ENCODE results near the gene CARD10. TPM values are rescaled to one million over a fixed set of nuclear protein-coding genes. Genes with fewer than 3 reads are reported as not detected.
A peak's percentile ranks its signal among the peaks of the same experiment; 100 is the strongest.

Gene CARD10
- total RNA-seq, 2 experiments from 2014 or later: 0.09 to 0.18 TPM

DNA sequence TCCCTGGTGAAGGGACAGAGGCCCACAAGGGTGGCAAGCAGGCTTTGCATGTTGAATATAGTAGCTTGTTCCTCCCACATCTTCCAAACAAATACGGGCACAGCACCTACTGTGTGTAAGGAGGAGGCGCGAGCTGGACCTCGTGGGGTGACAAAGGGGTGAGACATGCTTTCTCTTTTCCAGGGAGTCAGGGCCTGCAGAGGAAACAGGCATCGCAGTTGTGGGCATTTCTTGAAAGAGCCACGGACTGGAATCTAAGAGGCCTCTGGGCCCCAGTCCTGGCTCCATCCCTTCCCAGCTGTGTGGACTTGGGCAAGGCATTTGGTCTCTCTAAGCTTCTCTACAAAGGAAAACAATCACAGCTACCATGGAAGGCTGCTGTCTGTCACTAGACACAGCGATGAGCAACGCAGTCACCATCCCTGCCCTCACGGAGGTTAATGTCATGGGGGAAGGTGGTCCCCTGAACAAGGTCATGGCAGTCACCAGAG is 28.1 kb upstream of the CARD10 start:
- POLR2A ChIA-PET: interaction anchor here (0.7 kb wide), 1 partner anchor 30 kb away, joined by 3 read pairs; no protein-coding TSS in a partner anchor
- H3K36me3 Mint-ChIP-seq (ENCODE audit: low read depth): no peaks in the 10 kb centered on the region
- intact Hi-C loops (cut with micrococcal nuclease): no loop called here
- ATAC-seq (no peak), DNase-seq (no peak)
- H3K9me3 Mint-ChIP-seq: no peaks in the 10 kb centered on the region
- H3K27me3 Mint-ChIP-seq: peaks cover 9% of the 10 kb centered on the region
- no peak overlapping the region for H3K4me3 Mint-ChIP-seq
- H3K27ac Mint-ChIP-seq: no peak overlapping the region
- H3K4me1 Mint-ChIP-seq (ENCODE audit: low read depth): peaks cover 7% of the 10 kb centered on the region
- CTCF ChIA-PET: interaction anchor here (1.9 to 15.0 kb wide), 3 partner anchors 17 to 60 kb away, joined by 5 to 501 read pairs (median 126); partner anchors contain the start of gene CDC42EP1
- TF ChIP-seq, protein P1, sequence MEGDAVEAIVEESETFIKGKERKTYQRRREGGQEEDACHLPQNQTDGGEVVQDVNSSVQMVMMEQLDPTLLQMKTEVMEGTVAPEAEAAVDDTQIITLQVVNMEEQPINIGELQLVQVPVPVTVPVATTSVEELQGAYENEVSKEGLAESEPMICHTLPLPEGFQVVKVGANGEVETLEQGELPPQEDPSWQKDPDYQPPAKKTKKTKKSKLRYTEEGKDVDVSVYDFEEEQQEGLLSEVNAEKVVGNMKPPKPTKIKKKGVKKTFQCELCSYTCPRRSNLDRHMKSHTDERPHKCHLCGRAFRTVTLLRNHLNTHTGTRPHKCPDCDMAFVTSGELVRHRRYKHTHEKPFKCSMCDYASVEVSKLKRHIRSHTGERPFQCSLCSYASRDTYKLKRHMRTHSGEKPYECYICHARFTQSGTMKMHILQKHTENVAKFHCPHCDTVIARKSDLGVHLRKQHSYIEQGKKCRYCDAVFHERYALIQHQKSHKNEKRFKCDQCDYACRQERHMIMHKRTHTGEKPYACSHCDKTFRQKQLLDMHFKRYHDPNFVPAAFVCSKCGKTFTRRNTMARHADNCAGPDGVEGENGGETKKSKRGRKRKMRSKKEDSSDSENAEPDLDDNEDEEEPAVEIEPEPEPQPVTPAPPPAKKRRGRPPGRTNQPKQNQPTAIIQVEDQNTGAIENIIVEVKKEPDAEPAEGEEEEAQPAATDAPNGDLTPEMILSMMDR (IDR thresholded peaks at IDR 0.05): no peak

DNA sequence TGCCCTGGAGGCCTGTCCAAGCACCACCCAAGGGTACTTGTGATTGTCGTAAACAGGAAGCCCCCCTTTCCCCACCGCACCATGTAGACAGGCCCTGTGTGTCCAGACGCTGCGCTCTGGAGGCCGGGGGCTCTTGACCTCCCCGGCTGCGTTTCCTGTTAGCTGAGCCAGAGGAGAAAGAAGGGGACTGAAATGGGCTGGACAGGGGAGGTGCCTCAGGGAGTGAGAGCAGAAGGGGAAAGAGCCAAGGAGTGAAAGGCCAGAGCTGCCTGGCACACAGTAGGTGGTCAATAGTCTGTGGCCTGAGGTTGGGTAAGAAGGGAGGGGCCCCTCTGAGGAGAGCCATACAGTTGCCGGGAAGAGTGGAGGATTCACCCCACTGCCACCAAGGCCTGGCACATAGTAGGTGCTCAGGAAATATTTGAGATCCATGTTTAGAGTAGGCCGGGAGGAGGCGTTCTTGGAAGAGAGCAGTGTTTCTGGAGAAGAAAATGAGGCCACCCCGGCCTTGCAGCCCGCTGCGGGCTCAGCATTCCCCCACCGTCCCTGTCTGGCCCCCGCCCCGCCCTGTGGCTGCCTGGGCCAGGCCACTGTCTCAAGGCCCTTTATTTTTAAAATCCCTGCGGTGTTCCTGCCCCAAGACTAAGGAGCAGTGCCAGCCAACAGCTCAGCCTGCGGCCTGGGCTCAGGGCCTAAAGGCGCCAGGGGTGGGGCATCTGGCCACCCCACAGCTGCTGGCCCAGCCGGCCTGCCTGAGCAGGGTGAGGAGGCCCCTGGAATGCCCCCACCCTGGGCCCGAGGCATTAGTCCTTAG is 27.4 kb upstream of the CARD10 start:
- POLR2A ChIA-PET: interaction anchor here (0.7 to 1.4 kb wide), 3 partner anchors 20 to 46 kb away, joined by 3 to 4 read pairs (median 3); no protein-coding TSS in a partner anchor
- no peak overlapping the region for H3K4me3 Mint-ChIP-seq
- TF ChIP-seq, protein P1 (IDR thresholded peaks at IDR 0.05): no peak
- H3K4me1 Mint-ChIP-seq (ENCODE audit: low read depth): peaks cover 13% of the 10 kb centered on the region
- H3K27ac Mint-ChIP-seq: no peak overlapping the region
- CTCF ChIA-PET: interaction anchor here (1.9 to 15.0 kb wide), 3 partner anchors 17 to 60 kb away, joined by 5 to 501 read pairs (median 126); partner anchors contain the start of gene CDC42EP1
- DNase-seq (no peak), ATAC-seq (no peak)
- H3K27me3 Mint-ChIP-seq: peaks cover 9% of the 10 kb centered on the region
- intact Hi-C loops (cut with micrococcal nuclease): no loop called here
- H3K9me3 Mint-ChIP-seq: no peaks in the 10 kb centered on the region
- H3K36me3 Mint-ChIP-seq (ENCODE audit: low read depth): no peaks in the 10 kb centered on the region

DNA sequence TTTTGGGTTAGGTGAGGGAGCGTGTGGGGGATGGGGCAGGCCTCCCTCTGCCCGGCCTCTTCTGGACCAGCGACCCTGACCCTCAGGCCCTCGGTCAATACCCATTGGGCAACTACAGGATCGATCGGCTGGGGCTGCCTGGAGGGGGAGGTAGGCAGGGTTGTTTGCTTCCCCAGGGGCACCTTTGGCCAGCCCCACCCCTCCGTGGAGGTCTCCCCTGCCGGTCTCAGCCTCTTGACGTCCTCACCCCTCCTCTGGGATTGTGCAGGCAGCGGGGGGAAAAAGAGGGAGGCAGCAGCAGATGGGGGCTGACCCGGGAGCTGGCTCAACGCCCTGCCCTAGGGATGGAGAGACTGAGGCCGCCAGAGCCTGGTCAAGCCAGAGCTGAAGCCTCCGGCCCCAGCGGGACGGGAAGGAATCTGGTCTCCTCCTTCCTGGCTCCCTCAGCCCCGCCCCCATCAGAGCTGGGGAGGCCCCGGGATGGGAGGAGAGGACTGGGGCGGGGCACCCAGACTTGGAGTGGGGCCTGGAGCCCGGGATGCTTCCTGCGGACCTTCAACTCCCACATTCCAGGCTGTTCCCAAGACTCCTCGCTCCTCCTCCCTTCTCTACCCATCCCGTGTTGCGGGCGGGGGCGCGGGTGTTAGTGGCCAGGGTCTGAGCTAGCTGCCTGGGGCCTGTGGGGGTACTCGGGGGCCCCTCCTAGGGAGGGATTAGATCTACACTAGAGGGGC is 26.7 kb upstream of the CARD10 start:
- Mint-ChIP-seq H3K27ac (no peak overlapping the region), H3K4me1 (ENCODE audit: low read depth) (peaks cover 21% of the 10 kb centered on the region), H3K4me3 (no peak overlapping the region), H3K36me3 (ENCODE audit: low read depth) (no peaks in the 10 kb centered on the region), H3K9me3 (no peaks in the 10 kb centered on the region), H3K27me3 (peaks cover 11% of the 10 kb centered on the region)
- no peak for DNase-seq
- ChIA-PET CTCF (interaction anchor here (1.0 to 15.0 kb wide), 4 partner anchors 18 to 61 kb away, joined by 3 to 501 read pairs (median 66); partner anchors contain the start of gene CDC42EP1), POLR2A (interaction anchor here (0.9 to 1.4 kb wide), 2 partner anchors 21 to 47 kb away, joined by 3 to 4 read pairs; no protein-coding TSS in a partner anchor)
- no peak for ATAC-seq
- intact Hi-C loops (cut with micrococcal nuclease): no loop called here
- TF ChIP-seq, protein P1 (IDR thresholded peaks at IDR 0.05): peak; percentile 7

DNA sequence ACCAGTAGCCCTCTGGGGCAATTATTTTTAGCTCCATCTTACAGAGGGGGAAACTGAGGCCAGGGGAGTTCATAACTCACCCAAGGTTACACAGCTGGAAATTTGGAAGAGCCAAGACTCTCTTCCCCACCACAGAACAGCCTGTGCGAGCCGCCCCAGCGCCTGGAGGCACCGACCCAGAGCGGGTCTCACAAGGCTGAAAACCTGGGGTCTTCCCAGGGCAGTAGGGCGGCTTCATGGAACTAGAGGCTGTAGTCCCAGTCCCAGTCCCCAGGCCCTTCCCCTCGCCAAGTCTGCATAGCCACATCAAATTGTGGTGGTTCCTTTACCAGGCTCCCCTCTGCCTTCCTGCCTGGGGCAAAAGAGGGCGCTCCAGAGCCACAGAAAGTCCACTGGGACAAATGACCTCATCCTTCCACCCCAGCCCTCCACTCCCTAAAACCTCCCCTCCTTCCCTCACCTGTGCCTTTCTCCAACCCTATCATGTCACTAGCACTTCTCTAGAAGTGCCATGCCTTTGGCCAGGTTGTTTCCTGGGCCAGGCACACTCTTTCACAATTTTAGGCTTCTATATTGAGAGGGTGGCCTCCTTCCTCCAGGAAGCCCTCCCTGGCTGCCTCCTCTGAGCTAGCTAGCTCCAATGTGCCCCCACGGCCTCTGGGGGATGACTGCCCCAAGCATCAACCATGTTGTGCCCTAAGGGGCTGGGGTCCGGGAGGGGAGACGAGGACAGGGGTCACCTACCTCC is 25.9 kb upstream of the CARD10 start:
- Mint-ChIP-seq H3K9me3 (no peaks in the 10 kb centered on the region), H3K27ac (no peak overlapping the region), H3K27me3 (peaks cover 18% of the 10 kb centered on the region), H3K36me3 (ENCODE audit: low read depth) (no peaks in the 10 kb centered on the region), H3K4me3 (no peak overlapping the region), H3K4me1 (ENCODE audit: low read depth) (peaks cover 28% of the 10 kb centered on the region)
- ChIA-PET POLR2A (interaction anchor here (1.3 to 1.4 kb wide), 3 partner anchors 22 to 47 kb away, joined by 4 read pairs; no protein-coding TSS in a partner anchor), CTCF (interaction anchor here (0.6 to 15.0 kb wide), 5 partner anchors 19 to 54 kb away, joined by 3 to 501 read pairs (median 6); partner anchors contain the start of gene CDC42EP1)
- DNase-seq (peak; percentile 80), ATAC-seq (peak; percentile 57)
- intact Hi-C loops (cut with micrococcal nuclease): no loop called here
- TF ChIP-seq, protein P1 (IDR thresholded peaks at IDR 0.05): peak; percentile 76

Data from activated CD8-positive, alpha-beta T cell treated with anti-CD3 and anti-CD28 coated beads for 36 hours (primary cell).